H9 (cell line): ENCODE results near the gene FHL2. TPM values are rescaled to one million over a fixed set of nuclear protein-coding genes. Genes with fewer than 3 reads are reported as not detected.

ENCODE experiments used
- DNase-seq: peaks from one replicate; pipeline ENCODE4 v3.0.0-alpha.2; 2017
- H2AFZ ChIP-seq: one replicate; pipeline ENCODE4 v1.6.1; 2013; ENCODE audit warnings: mild to moderate bottlenecking, low read length, control low read depth, moderate library complexity
- H2AK5ac ChIP-seq: 2 replicates; pipeline ENCODE4 v1.6.1; 2013; ENCODE audit warnings: low read length, control low read depth, mixed read lengths; ENCODE audit not compliant: insufficient read length
- H2BK120ac ChIP-seq: one replicate; pipeline ENCODE4 v1.6.1; 2013; ENCODE audit warnings: low read depth, mild to moderate bottlenecking, low read length, control low read depth, inconsistent platforms; ENCODE audit not compliant: poor library complexity, severe bottlenecking
- H2BK12ac ChIP-seq: 2 replicates; pipeline ENCODE4 v1.6.1; 2013; ENCODE audit warnings: low read length, control low read depth, mixed read lengths, low read depth; ENCODE audit not compliant: insufficient read length
- H2BK15ac ChIP-seq: 2 replicates; pipeline ENCODE4 v1.6.1; 2013; ENCODE audit warnings: low read depth, low read length, control low read depth
- H2BK20ac ChIP-seq: one replicate; pipeline ENCODE4 v1.6.1; 2013; ENCODE audit warnings: low read depth, mild to moderate bottlenecking, low read length, control low read depth, inconsistent platforms; ENCODE audit not compliant: poor library complexity, severe bottlenecking
- H2BK5ac ChIP-seq: 2 replicates; pipeline ENCODE4 v1.6.1; 2013; ENCODE audit warnings: low read length, control low read depth, mixed read lengths; ENCODE audit not compliant: insufficient read length
- H3K14ac ChIP-seq: 2 replicates; pipeline ENCODE4 v1.6.1; 2013; ENCODE audit warnings: low read length, control low read depth; ENCODE audit not compliant: insufficient read depth
- H3K18ac ChIP-seq: 2 replicates; pipeline ENCODE4 v1.6.1; 2013; ENCODE audit warnings: low read depth, mild to moderate bottlenecking, mixed read lengths, low read length, control low read depth; ENCODE audit not compliant: insufficient read length
- H3K23ac ChIP-seq: 2 replicates; pipeline ENCODE4 v1.6.1; 2013; ENCODE audit warnings: low read length, control low read depth, mixed read lengths, low read depth; ENCODE audit not compliant: insufficient read length
- H3K23me2 ChIP-seq: 2 replicates; pipeline ENCODE4 v1.6.1; 2013; ENCODE audit warnings: low read depth, mild to moderate bottlenecking, mixed read lengths, low read length, control low read depth; ENCODE audit not compliant: insufficient read length, poor library complexity, severe bottlenecking
- H3K27ac ChIP-seq: 2 replicates; pipeline ENCODE4 v1.5.1; 2013; ENCODE audit warnings: low read length, control low read depth, mixed read lengths, low read depth; ENCODE audit not compliant: insufficient read length
- H3K27me3 ChIP-seq: 2 replicates; pipeline ENCODE4 v1.6.1; 2013; ENCODE audit warnings: low read length, control low read depth, inconsistent platforms; ENCODE audit not compliant: insufficient read depth
- H3K4ac ChIP-seq: 2 replicates; pipeline ENCODE4 v1.6.1; 2013; ENCODE audit warnings: low read depth, mild to moderate bottlenecking, control low read depth, inconsistent platforms, low read length, moderate library complexity
- H3K4me1 ChIP-seq: 2 replicates; pipeline ENCODE4 v1.6.1; 2013; ENCODE audit warnings: low read length, control low read depth, inconsistent platforms; ENCODE audit not compliant: insufficient read depth
- H3K4me2 ChIP-seq: 2 replicates; pipeline ENCODE4 v1.6.1; 2013; ENCODE audit warnings: low read length, control low read depth, mixed read lengths; ENCODE audit not compliant: insufficient read length, insufficient read depth
- H3K56ac ChIP-seq: 2 replicates; pipeline ENCODE4 v1.6.1; 2013; ENCODE audit warnings: low read depth, mild to moderate bottlenecking, mixed read lengths, low read length, control low read depth; ENCODE audit not compliant: insufficient read length
- H3K79me1 ChIP-seq: 2 replicates; pipeline ENCODE4 v1.6.1; 2013; ENCODE audit warnings: low read depth, mild to moderate bottlenecking, moderate library complexity, low read length, control low read depth, inconsistent platforms; ENCODE audit not compliant: insufficient read depth, poor library complexity, severe bottlenecking
- H3K79me2 ChIP-seq: 2 replicates; pipeline ENCODE4 v1.6.1; 2013; ENCODE audit warnings: low read length, control low read depth, inconsistent platforms; ENCODE audit not compliant: insufficient read depth
- H3K9ac ChIP-seq: 2 replicates; pipeline ENCODE4 v1.6.1; 2013; ENCODE audit warnings: low read length, control low read depth, mixed read lengths; ENCODE audit not compliant: insufficient read length; ENCODE audit errors: extremely low read depth
- H3K9me3 ChIP-seq: one replicate; pipeline ENCODE4 v1.6.1; 2013; ENCODE audit warnings: low read depth, low read length, inconsistent platforms; ENCODE audit not compliant: control insufficient read depth
- H3T11ph ChIP-seq: one replicate; pipeline ENCODE4 v1.6.1; 2013; ENCODE audit warnings: mild to moderate bottlenecking, low read length, control low read depth, inconsistent platforms
- H4K20me1 ChIP-seq: one replicate; pipeline ENCODE4 v1.6.1; 2013; ENCODE audit not compliant: control insufficient read depth, insufficient read length, insufficient read depth
- H4K5ac ChIP-seq: 2 replicates; pipeline ENCODE4 v1.6.1; 2013; ENCODE audit warnings: low read depth, mild to moderate bottlenecking, mixed read lengths, low read length, control low read depth; ENCODE audit not compliant: insufficient read length
- H4K8ac ChIP-seq: replicated peaks from 2 replicates; pipeline ENCODE4 v1.6.1; 2013; ENCODE audit warnings: low read length, control low read depth, mixed read lengths, low read depth; ENCODE audit not compliant: insufficient read length
- H4K91ac ChIP-seq: 2 replicates; pipeline ENCODE4 v1.6.1; 2013; ENCODE audit warnings: low read depth, mild to moderate bottlenecking, moderate library complexity, mixed read lengths, low read length, control low read depth; ENCODE audit not compliant: insufficient read length
- H3K27ac Mint-ChIP-seq, 3 experiments: 2 replicates in 2 of 3; 3 replicates in 1 of 3; pipeline ENCODE4 v1.8.0; 2020 to 2021; ENCODE audit warnings: mixed read lengths in 3 of 3, mild to moderate bottlenecking in 1 of 3, moderate library complexity in 1 of 3
- H3K27me3 Mint-ChIP-seq: 2 replicates; pipeline ENCODE4 v1.8.0; 2021; ENCODE audit warnings: low read depth, mild to moderate bottlenecking, moderate library complexity, mixed read lengths
- H3K36me3 Mint-ChIP-seq, 3 experiments: 2 replicates in 2 of 3; 3 replicates in 1 of 3; pipeline ENCODE4 v1.8.0; 2020 to 2021; ENCODE audit warnings: low read depth in 3 of 3, mixed read lengths in 3 of 3; ENCODE audit not compliant: insufficient read depth in 1 of 3
- H3K4me1 Mint-ChIP-seq, 2 experiments: 2 replicates each; pipeline ENCODE4 v1.8.0; 2020; ENCODE audit warnings: mixed read lengths in 2 of 2
- H3K4me3 Mint-ChIP-seq, 2 experiments: 2 replicates in 1 of 2; 3 replicates in 1 of 2; pipeline ENCODE4 v1.8.0; 2020 to 2021; ENCODE audit warnings: mild to moderate bottlenecking in 2 of 2, mixed read lengths in 2 of 2, moderate library complexity in 1 of 2
- H3K9me3 Mint-ChIP-seq, 2 experiments: 2 replicates in 1 of 2; 3 replicates in 1 of 2; pipeline ENCODE4 v1.8.0; 2020; ENCODE audit warnings: mild to moderate bottlenecking in 2 of 2, mixed read lengths in 2 of 2, moderate library complexity in 1 of 2
- WGBS: extraction: QIAGEN DNeasy Blood & Tissue Kit; methylation state at CpG from one replicate; pipeline ENCODE4 v1.1.7; 2013; ENCODE audit warnings: missing lambda C conversion rate, low lambda C conversion rate, mixed read lengths; ENCODE audit not compliant: insufficient read length; ENCODE audit errors: extremely low coverage; 5-methylcytosine and 5-hydroxymethylcytosine counted together
- total RNA-seq: library from RNA; stranded (reverse); gene quantifications from 2 replicates; pipeline ENCODE4 v1.2.1, GENCODE V29; 2021
- TF ChIP-seq, protein P1 (sequence below): fragments of 200-600 bp; sonication (generic); conservative IDR thresholded peaks from 3 replicates; pipeline ENCODE4 v1.8.0; 2021; ENCODE audit warnings: antibody characterized with exemption, mild to moderate bottlenecking

FHL2 gene
- total RNA-seq, 1 experiment from 2014 or later = 34.9 TPM

GRCh38 chr2:105418522-105418921 lies 19.7 kb upstream of the FHL2 start:
- Mint-ChIP-seq H3K27me3 (peaks cover 5% of the 10 kb centered on the region), H3K4me1 (no peaks in the 10 kb centered on the region; a peak in 1 of 4 replicates), H3K36me3 (peaks cover 0 to 4% (median 0%) of the 10 kb centered on the region in 3 experiments; a peak in 2 of 7 replicates), H3K27ac (no peak overlapping the region), H3K9me3 (peaks cover 0 to 2% of the 10 kb centered on the region in 2 experiments; a peak in 1 of 5 replicates), H3K4me3 (no peak overlapping the region)
- Histone ChIP-seq H2BK120ac (no peak overlapping the region), H3K4me1 (no peaks in the 10 kb centered on the region), H3K23ac (no peak overlapping the region), H4K5ac (no peak overlapping the region), H3K56ac (no peak overlapping the region), H3K27ac (no peak overlapping the region), H3K4ac (no peak overlapping the region), H4K91ac (no peak overlapping the region), H3K23me2 (no peaks in the 10 kb centered on the region), H2BK15ac (no peak overlapping the region), H3K4me2 (no peak overlapping the region), H3K27me3 (no peaks in the 10 kb centered on the region; the same call in 1 of the 2 replicates), H2BK5ac (no peak overlapping the region), H2AK5ac (no peak overlapping the region), H3K18ac (no peak overlapping the region), H3K79me1 (no peaks in the 10 kb centered on the region), H2AFZ (no peak overlapping the region), H4K20me1 (no peaks in the 10 kb centered on the region), H2BK12ac (no peak overlapping the region), H3K9ac (no peak overlapping the region), H3K79me2 (no peaks in the 10 kb centered on the region), H3K14ac (no peak overlapping the region), H3T11ph (no peak overlapping the region), H2BK20ac (no peak overlapping the region), H4K8ac (no peak overlapping the region), H3K9me3 (no peaks in the 10 kb centered on the region)
- TF ChIP-seq, protein P1, sequence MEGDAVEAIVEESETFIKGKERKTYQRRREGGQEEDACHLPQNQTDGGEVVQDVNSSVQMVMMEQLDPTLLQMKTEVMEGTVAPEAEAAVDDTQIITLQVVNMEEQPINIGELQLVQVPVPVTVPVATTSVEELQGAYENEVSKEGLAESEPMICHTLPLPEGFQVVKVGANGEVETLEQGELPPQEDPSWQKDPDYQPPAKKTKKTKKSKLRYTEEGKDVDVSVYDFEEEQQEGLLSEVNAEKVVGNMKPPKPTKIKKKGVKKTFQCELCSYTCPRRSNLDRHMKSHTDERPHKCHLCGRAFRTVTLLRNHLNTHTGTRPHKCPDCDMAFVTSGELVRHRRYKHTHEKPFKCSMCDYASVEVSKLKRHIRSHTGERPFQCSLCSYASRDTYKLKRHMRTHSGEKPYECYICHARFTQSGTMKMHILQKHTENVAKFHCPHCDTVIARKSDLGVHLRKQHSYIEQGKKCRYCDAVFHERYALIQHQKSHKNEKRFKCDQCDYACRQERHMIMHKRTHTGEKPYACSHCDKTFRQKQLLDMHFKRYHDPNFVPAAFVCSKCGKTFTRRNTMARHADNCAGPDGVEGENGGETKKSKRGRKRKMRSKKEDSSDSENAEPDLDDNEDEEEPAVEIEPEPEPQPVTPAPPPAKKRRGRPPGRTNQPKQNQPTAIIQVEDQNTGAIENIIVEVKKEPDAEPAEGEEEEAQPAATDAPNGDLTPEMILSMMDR = no peak
- WGBS = no CpG with 5 or more reads among the region's 6 CpGs
- no peak for DNase-seq
